Thyroid gland (tissue), 4 donors: ENCODE results near the gene ATF3. TPM values are rescaled to one million over a fixed set of nuclear protein-coding genes. Genes with fewer than 3 reads are reported as not detected.

Source experiments
- DNase-seq, 2 donors: peaks; one replicate each; pipeline ENCODE4 v3.0.0-alpha.2; 2019
- H3K27ac ChIP-seq, 3 donors: fragments of 200-600 bp; sonication (generic); 1 replicate in 2 of 3; 2 replicates in 1 of 3; pipeline ENCODE4 v1.5.1; 2016 to 2019; ENCODE audit warnings: mild to moderate bottlenecking in 1 of 3, moderate library complexity in 1 of 3
- H3K27me3 ChIP-seq: fragments of 200-600 bp; sonication (generic); one replicate; pipeline ENCODE4 v1.5.1; 2019
- H3K36me3 ChIP-seq, 2 donors: fragments of 200-600 bp; sonication (generic); one replicate each; pipeline ENCODE4 v1.5.1; 2016 to 2019
- H3K4me1 ChIP-seq, 2 donors: fragments of 200-600 bp; sonication (generic); one replicate each; pipeline ENCODE4 v1.5.1; 2017 to 2019
- H3K4me3 ChIP-seq, 3 donors: fragments of 200-600 bp; sonication (generic); replicated peaks in 1 of 3; 1 replicate in 2 of 3; 2 replicates in 1 of 3; pipeline ENCODE4 v1.5.1; 2016; ENCODE audit warnings: mild to moderate bottlenecking in 1 of 3
- H3K9me3 ChIP-seq: fragments of 200-600 bp; sonication (generic); one replicate; pipeline ENCODE4 v1.5.1; 2017
- CTCF ChIP-seq, 6 experiments: fragments of 200-600 bp in 3 of 6; fragments of 450-650 bp in 3 of 6; sonication (generic) in 3 of 6; IDR thresholded peaks; one replicate each; pipeline ENCODE4 v1.5.1; 2016 to 2019; ENCODE audit warnings: antibody characterized with exemption in 6 of 6, mild to moderate bottlenecking in 2 of 6, inconsistent platforms in 1 of 6, moderate library complexity in 1 of 6
- POLR2A ChIP-seq, 2 donors: fragments of 450-650 bp; IDR thresholded peaks; one replicate each; pipeline ENCODE4 v1.6.1; 2017; ENCODE audit warnings: antibody characterized with exemption in 2 of 2, mild to moderate bottlenecking in 2 of 2, moderate library complexity in 1 of 2
- WGBS, 2 donors: methylation state at CpG; one replicate each; pipeline ENCODE4 v1.1.5; 2017; 5-methylcytosine and 5-hydroxymethylcytosine counted together
- intact Hi-C: fragments of 100-400 bp; cut with DNase I; formaldehyde crosslinking; loops from one replicate; pipeline ENCODE4 v1.15.1; 2023
- total RNA-seq, 4 donors: library from RNA; depleted of rRNA; stranded (reverse); fragments of >200 nt; gene quantifications; one replicate each; pipeline ENCODE4 v1.2.3, GENCODE V29; 2016

Gene ATF3
- total RNA-seq, 4 donors from 2014 or later = 9.2 to 21.2 (median 14.7) TPM

GRCh38 chr1:212628813-212629415 is 20.4 kb downstream of the ATF3 start:
- Histone ChIP-seq H3K4me1 (peaks cover 0 to 10% of the 10 kb centered on the region in 2 donors), H3K27ac (no peak overlapping the region), H3K36me3 (no peaks in the 10 kb centered on the region), H3K9me3 (no peaks in the 10 kb centered on the region), H3K27me3 (no peaks in the 10 kb centered on the region), H3K4me3 (no peak overlapping the region)
- no peak for DNase-seq
- TF ChIP-seq CTCF (IDR thresholded peaks at IDR 0.05) = no peak
- no peak for TF ChIP-seq POLR2A (IDR thresholded peaks at IDR 0.05)
- intact Hi-C loops = loop anchor here (5.0 kb wide), 1 partner anchor 157 kb away; no protein-coding TSS in a partner anchor
- WGBS, 2 donors = 86 to 90% methylated on average over 7 of the region's 7 CpGs

GRCh38 chr1:212629450-212630157 is 21.0 kb downstream of the ATF3 start:
- Histone ChIP-seq H3K27ac (no peak overlapping the region), H3K27me3 (no peaks in the 10 kb centered on the region), H3K4me3 (no peak overlapping the region), H3K9me3 (no peaks in the 10 kb centered on the region), H3K36me3 (no peaks in the 10 kb centered on the region), H3K4me1 (peaks cover 0 to 10% of the 10 kb centered on the region in 2 donors)
- intact Hi-C loops = loop anchor here (5.0 kb wide), 1 partner anchor 157 kb away; no protein-coding TSS in a partner anchor
- no peak for TF ChIP-seq POLR2A (IDR thresholded peaks at IDR 0.05)
- TF ChIP-seq CTCF (IDR thresholded peaks at IDR 0.05) = no peak
- 76 to 77% methylated on average over 5 of the region's 5 CpGs for WGBS, 2 donors
- DNase-seq = no peak

GRCh38 chr1:212630158-212630900 is 21.8 kb downstream of the ATF3 start:
- no peaks in the 10 kb centered on the region for H3K9me3 ChIP-seq
- peak; percentile 75 to 92 (median 83) for TF ChIP-seq CTCF (IDR thresholded peaks at IDR 0.05)
- TF ChIP-seq POLR2A (IDR thresholded peaks at IDR 0.05) = no peak
- no peak overlapping the region for H3K27ac ChIP-seq
- DNase-seq = peak; percentile 58 to 61
- intact Hi-C loops = no loop called here
- H3K27me3 ChIP-seq = no peaks in the 10 kb centered on the region
- no peaks in the 10 kb centered on the region for H3K36me3 ChIP-seq
- H3K4me3 ChIP-seq = no peak overlapping the region
- peaks cover 0 to 10% of the 10 kb centered on the region in 2 donors for H3K4me1 ChIP-seq
- WGBS, 2 donors = 48 to 51% methylated on average over 15 to 16 of the region's 16 CpGs

GRCh38 chr1:212633161-212633560 is 24.6 kb downstream of the ATF3 start:
- no peak for DNase-seq
- intact Hi-C loops = no loop called here
- TF ChIP-seq POLR2A (IDR thresholded peaks at IDR 0.05) (no peak), CTCF (IDR thresholded peaks at IDR 0.05) (no peak)
- Histone ChIP-seq H3K27me3 (no peaks in the 10 kb centered on the region), H3K36me3 (no peaks in the 10 kb centered on the region), H3K4me3 (no peak overlapping the region), H3K4me1 (peaks cover 0 to 23% of the 10 kb centered on the region in 2 donors), H3K9me3 (no peaks in the 10 kb centered on the region), H3K27ac (no peak overlapping the region)
- 79 to 84% methylated on average over 4 of the region's 4 CpGs for WGBS, 2 donors
